Natural killer cell (primary cell): ENCODE data around the gene MAG. TPM values are rescaled to one million over a fixed set of nuclear protein-coding genes. Genes with fewer than 3 reads are reported as not detected.

Source experiments
- ATAC-seq, 3 donors: fragments of 150-1000 bp in 2 of 3; fragments of 200-7000 bp in 1 of 3; cut with Tn5 transposase; 1 replicate in 1 of 3; 2 replicates in 2 of 3; pipeline ENCODE4 v1.10.0; 2021; ENCODE audit warnings: mild to moderate bottlenecking in 2 of 3, moderate library complexity in 2 of 3
- DNase-seq, 2 donors: peaks; one replicate each; pipeline versions ENCODE4 v3.0.0 to v3.0.0-alpha.2; 2013 to 2021; ENCODE audit warnings: mixed read lengths in 1 of 2
- H3K27ac ChIP-seq: one replicate; pipeline ENCODE4 v1.5.1; 2013; ENCODE audit warnings: mild to moderate bottlenecking, low read length
- H3K27me3 ChIP-seq: one replicate; pipeline ENCODE4 v1.6.1; 2013; ENCODE audit warnings: low read length; ENCODE audit not compliant: control insufficient read depth, insufficient read depth
- H3K36me3 ChIP-seq: one replicate; pipeline ENCODE4 v1.6.1; 2013; ENCODE audit warnings: low read length; ENCODE audit not compliant: control insufficient read depth, insufficient read depth
- H3K4me1 ChIP-seq: one replicate; pipeline ENCODE4 v1.6.1; 2013; ENCODE audit warnings: low read length; ENCODE audit not compliant: control insufficient read depth, insufficient read depth
- H3K4me3 ChIP-seq: one replicate; pipeline ENCODE4 v1.5.1; 2013; ENCODE audit warnings: low read length
- H3K9me3 ChIP-seq: one replicate; pipeline ENCODE4 v1.6.1; 2013; ENCODE audit warnings: low read length; ENCODE audit not compliant: control insufficient read depth, insufficient read depth
- H3K27ac Mint-ChIP-seq, 2 donors: one replicate each; pipeline ENCODE4 v1.8.0; 2022; ENCODE audit warnings: mild to moderate bottlenecking in 2 of 2, mixed read lengths in 2 of 2, moderate library complexity in 1 of 2
- H3K27me3 Mint-ChIP-seq, 2 donors: one replicate each; pipeline ENCODE4 v1.8.0; 2022; ENCODE audit warnings: low read depth in 2 of 2, mixed read lengths in 2 of 2
- H3K36me3 Mint-ChIP-seq: one replicate; pipeline ENCODE4 v1.8.0; 2022; ENCODE audit warnings: mixed read lengths
- H3K4me1 Mint-ChIP-seq, 2 donors: one replicate each; pipeline ENCODE4 v1.8.0; 2022; ENCODE audit warnings: mixed read lengths in 2 of 2
- H3K4me3 Mint-ChIP-seq: one replicate; pipeline ENCODE4 v1.8.0; 2022; ENCODE audit warnings: mild to moderate bottlenecking, moderate library complexity, mixed read lengths
- H3K9me3 Mint-ChIP-seq, 2 donors: one replicate each; pipeline ENCODE4 v1.8.0; 2022; ENCODE audit warnings: mixed read lengths in 2 of 2
- CTCF ChIP-seq: fragments of 200-600 bp; IDR thresholded peaks from one replicate; pipeline ENCODE4 v1.8.0; 2022; ENCODE audit warnings: antibody characterized with exemption
- WGBS: methylation state at CpG from one replicate; pipeline ENCODE4 v1.1.7; 2013; ENCODE audit warnings: missing lambda C conversion rate; ENCODE audit not compliant: insufficient coverage; 5-methylcytosine and 5-hydroxymethylcytosine counted together
- intact Hi-C: fragments of 100-400 bp; cut with micrococcal nuclease; formaldehyde crosslinking; loops from one replicate; pipeline ENCODE4 v1.14.2; 2022
- total RNA-seq, 4 donors: library from RNA; stranded (reverse); fragments of 120-200 nt in 1 of 4; gene quantifications; one replicate each; pipeline versions ENCODE4 v1.2.3 to v1.2.4, GENCODE V29; 2013 to 2022

Gene MAG
- total RNA-seq, 3 donors from 2014 or later (not counting 1 experiment from before 2014, with no cell fraction given), result not detected

GRCh38 chr19:35261356-35262100 is 30.4 kb upstream of the MAG start:
- peaks cover 26% of the 10 kb centered on the region for H3K4me1 ChIP-seq
- H3K27ac ChIP-seq, result no peak overlapping the region
- no peak overlapping the region for H3K4me3 Mint-ChIP-seq
- ATAC-seq (no peak), DNase-seq (peak in 1 of 2 donors; percentile 11)
- H3K9me3 Mint-ChIP-seq, result no peaks in the 10 kb centered on the region
- intact Hi-C loops, result loop anchor here (10.0 kb wide), 1 partner anchor 203 kb away; no protein-coding TSS in a partner anchor
- no peaks in the 10 kb centered on the region for H3K36me3 Mint-ChIP-seq
- no peak overlapping the region for H3K27ac Mint-ChIP-seq
- H3K4me1 Mint-ChIP-seq, result peaks cover 24 to 27% of the 10 kb centered on the region in 2 donors
- H3K27me3 Mint-ChIP-seq, result no peaks in the 10 kb centered on the region
- no peak for TF ChIP-seq CTCF
- no peaks in the 10 kb centered on the region for H3K27me3 ChIP-seq
- no peaks in the 10 kb centered on the region for H3K9me3 ChIP-seq
- H3K36me3 ChIP-seq, result no peaks in the 10 kb centered on the region
- no peak overlapping the region for H3K4me3 ChIP-seq
- 78% methylated on average over 12 of the region's 12 CpGs for WGBS

GRCh38 chr19:35262101-35262761 is 29.7 kb upstream of the MAG start:
- no peak for TF ChIP-seq CTCF
- Mint-ChIP-seq H3K4me3 (no peak overlapping the region), H3K4me1 (peaks cover 25 to 31% of the 10 kb centered on the region in 2 donors), H3K27me3 (no peaks in the 10 kb centered on the region), H3K27ac (no peak overlapping the region), H3K36me3 (no peaks in the 10 kb centered on the region), H3K9me3 (no peaks in the 10 kb centered on the region)
- intact Hi-C loops, result loop anchor here (10.0 kb wide), 1 partner anchor 203 kb away; no protein-coding TSS in a partner anchor
- H3K36me3 ChIP-seq, result no peaks in the 10 kb centered on the region
- H3K4me1 ChIP-seq, result peaks cover 33% of the 10 kb centered on the region
- H3K4me3 ChIP-seq, result no peak overlapping the region
- ATAC-seq (no peak), DNase-seq (peak in 1 of 2 donors; percentile 11)
- no peaks in the 10 kb centered on the region for H3K27me3 ChIP-seq
- H3K9me3 ChIP-seq, result no peaks in the 10 kb centered on the region
- WGBS, result 77% methylated on average over 17 of the region's 17 CpGs
- no peak overlapping the region for H3K27ac ChIP-seq

GRCh38 chr19:35264268-35265125 is 27.5 kb upstream of the MAG start:
- H3K4me1 Mint-ChIP-seq, result peaks cover 25 to 36% of the 10 kb centered on the region in 2 donors
- intact Hi-C loops, result loop anchor here (5.0 to 10.0 kb wide), 2 partner anchors 107 to 200 kb away; no protein-coding TSS in a partner anchor
- H3K27ac Mint-ChIP-seq, result peak overlapping the region in 1 of 2 donors; percentile 96
- no peaks in the 10 kb centered on the region for H3K9me3 ChIP-seq
- no peak for DNase-seq
- H3K36me3 ChIP-seq, result no peaks in the 10 kb centered on the region
- H3K36me3 Mint-ChIP-seq, result no peaks in the 10 kb centered on the region
- no peak overlapping the region for H3K4me3 ChIP-seq
- no peak for TF ChIP-seq CTCF
- H3K4me3 Mint-ChIP-seq, result no peak overlapping the region
- H3K27ac ChIP-seq, result no peak overlapping the region
- ATAC-seq, result no peak
- WGBS, result 77% methylated on average over 7 of the region's 7 CpGs
- no peaks in the 10 kb centered on the region for H3K27me3 Mint-ChIP-seq
- H3K27me3 ChIP-seq, result no peaks in the 10 kb centered on the region
- H3K9me3 Mint-ChIP-seq, result no peaks in the 10 kb centered on the region
- H3K4me1 ChIP-seq, result peaks cover 37% of the 10 kb centered on the region
